Tibial nerve (tissue), 3 donors: ENCODE results near the gene POLR2B.
"Not testable (repeated sequence)": the region's sequence is repeated elsewhere in the genome, so short reads cannot be mapped to it uniquely, and the experiment has no call there.

Experiments
- CTCF ChIP-seq, 5 experiments: fragments of 200-600 bp in 3 of 5; fragments of 450-650 bp in 2 of 5; sonication (generic) in 3 of 5; IDR thresholded peaks; one replicate each; pipeline ENCODE4 v1.5.1; 2016 to 2019; ENCODE audit warnings: antibody characterized with exemption in 5 of 5, mild to moderate bottlenecking in 3 of 5, moderate library complexity in 2 of 5
- POLR2A ChIP-seq, 2 donors: fragments of 450-650 bp; IDR thresholded peaks; one replicate each; pipeline ENCODE4 v1.6.1; 2017; ENCODE audit warnings: antibody characterized with exemption in 2 of 2, mild to moderate bottlenecking in 2 of 2, moderate library complexity in 2 of 2

GRCh38 chr4:57047046-57047445 is 68.3 kb downstream of the POLR2B start:
- not testable (repeated sequence) for TF ChIP-seq CTCF, POLR2A (IDR thresholded peaks at IDR 0.05)
